GM18498 (cell line): ENCODE data around the gene PBRM1.
"Not testable (repeated sequence)": the region's sequence is repeated elsewhere in the genome, so short reads cannot be mapped to it uniquely, and the experiment has no call there.

Experiments
- ATAC-seq: cut with Tn5 transposase; IDR thresholded peaks from one replicate; pipeline ENCODE4 v1.9.1; 2021; ENCODE audit warnings: mild to moderate bottlenecking, moderate library complexity; ENCODE audit not compliant: unreplicated experiment

The PBRM1 gene

DNA sequence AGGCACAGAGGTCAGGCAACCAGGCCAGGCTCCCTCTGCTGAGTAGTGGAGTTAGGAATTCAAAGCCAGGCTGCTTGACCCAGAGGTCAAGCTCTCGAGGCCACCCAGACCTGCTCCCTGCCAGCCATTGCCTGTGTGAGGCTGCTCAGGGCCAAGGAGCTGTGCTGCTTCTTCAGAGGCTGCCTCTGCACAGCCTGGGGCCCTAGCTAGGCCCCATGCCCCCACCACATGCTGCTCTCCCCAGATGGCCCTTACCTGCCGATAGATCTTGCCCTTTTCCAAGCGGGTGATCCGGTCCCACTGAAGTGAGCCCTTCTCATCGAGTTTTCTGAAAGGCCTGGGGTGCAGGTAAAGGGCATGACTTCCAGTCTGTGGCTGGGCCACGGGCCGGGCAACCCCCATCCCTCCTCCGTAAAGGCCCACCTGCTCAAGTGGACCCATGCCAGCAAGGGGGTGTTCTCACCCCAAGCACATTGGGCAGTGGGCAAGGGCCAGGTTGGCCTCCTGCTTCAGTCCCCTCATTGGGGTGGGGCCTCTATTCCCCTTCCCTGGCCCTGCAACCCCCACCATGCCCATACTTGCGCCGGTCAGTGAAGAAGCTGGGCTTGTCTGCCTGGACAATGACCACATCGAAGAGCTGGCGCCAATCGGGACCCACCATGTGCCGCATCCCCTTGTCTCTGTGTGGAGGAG, 158.5 kb downstream of the PBRM1 start:
- no peak for ATAC-seq

DNA sequence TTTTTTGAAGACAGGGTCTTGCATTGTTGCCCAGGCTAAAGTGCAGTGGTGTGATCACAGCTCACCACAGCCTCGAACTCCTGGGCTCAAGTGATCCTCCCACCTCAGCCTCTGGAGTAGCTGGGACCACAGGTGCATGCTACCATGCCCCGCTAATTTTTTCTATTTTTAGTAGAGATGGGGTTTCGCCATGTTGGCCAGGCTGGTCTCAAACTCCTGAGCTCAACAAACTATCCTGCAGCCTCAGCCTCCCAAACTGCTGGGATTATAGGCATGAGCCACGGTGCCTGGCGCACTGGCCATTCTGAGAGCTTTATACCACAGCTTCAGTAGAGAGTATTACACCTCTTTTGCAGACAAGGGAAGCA, 159.1 kb downstream of the PBRM1 start:
- ATAC-seq = not testable (repeated sequence)

DNA sequence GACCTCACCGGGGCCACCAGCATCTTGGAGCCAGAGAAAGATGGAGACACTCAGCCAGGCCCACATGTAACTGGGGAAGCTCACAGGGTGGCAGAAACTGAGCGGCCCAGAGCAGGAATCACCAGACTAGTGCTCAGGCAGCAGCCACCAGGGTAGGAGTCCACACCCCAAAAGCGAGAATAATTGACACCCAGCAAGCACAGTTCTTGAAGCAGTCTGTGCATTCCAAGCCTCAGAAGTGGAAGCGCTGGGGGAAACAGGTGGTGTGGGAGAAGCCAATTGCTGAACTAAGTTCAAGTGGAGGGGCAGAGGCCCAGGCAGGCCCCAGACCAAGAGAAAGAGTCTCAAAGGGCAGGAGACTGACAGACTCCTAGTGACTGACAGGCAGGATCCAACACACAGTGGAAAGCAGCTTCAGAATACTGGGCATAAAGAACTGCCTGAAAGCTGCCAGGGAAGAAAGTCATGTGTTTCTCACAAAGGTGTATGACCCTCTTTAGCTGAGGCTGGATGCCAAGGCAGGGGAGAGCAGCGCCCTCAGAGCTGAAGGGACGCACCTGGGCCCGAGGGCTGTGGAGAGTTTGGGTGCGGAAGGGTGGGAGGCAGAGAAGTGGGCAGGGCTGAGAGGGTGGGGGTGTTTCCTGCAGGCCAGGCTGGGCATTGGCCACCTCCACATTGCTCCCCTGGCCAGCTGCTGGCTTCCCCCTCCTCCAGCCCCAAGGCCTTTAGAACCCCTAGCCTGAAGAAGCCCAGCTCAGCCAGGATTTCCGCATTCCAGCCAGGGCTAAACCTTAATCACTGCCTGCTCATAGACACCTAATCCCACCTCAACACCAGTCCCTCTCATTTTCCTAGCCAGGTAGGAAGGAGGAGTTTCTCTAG, 159.8 kb downstream of the PBRM1 start:
- no peak for ATAC-seq

DNA sequence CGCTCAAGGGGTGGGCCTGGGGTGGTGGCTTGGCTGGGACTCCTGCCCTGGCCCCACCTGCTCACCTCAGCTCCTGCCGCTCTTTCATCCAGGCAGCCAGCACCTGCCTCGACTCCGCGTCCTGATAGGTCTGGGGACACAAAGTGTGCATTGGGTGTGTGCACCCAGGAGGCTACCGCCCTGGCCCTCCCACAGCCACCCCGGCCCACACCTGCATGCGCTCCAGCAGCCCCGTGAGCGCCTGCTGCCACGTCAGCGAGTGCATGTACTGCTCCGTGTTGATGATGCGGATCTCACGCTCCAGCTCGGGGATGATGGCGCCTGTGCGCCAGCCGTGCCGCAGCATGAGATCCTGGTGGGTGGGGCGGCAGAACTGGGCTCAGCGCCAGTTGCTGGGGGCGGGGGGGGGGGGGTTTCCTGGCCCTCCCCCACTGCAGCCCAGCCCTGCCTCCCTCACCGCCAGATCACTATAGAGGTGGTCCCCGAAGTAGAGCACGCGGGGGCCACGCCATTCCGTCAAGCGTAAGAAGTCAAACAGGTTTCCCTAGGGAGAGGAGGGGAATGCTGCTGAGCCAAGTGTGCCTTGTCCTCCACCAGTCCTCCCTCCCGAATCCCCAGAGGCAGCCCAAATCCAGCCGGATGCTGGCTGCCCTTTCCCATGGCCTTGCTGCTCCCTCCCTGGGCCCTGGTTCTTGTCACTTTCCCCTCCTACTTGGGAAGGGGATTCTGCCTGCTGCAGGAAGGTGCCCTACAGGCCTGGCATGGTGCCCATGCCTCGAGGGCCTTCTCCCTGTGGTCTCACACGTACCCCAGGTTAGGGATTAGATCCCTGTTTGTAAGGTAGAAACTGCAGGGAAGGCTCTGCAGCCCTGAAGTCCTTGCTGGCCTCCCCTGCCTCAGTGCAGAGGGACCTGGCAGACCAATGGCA, 160.7 kb downstream of the PBRM1 start:
- ATAC-seq = no peak

DNA sequence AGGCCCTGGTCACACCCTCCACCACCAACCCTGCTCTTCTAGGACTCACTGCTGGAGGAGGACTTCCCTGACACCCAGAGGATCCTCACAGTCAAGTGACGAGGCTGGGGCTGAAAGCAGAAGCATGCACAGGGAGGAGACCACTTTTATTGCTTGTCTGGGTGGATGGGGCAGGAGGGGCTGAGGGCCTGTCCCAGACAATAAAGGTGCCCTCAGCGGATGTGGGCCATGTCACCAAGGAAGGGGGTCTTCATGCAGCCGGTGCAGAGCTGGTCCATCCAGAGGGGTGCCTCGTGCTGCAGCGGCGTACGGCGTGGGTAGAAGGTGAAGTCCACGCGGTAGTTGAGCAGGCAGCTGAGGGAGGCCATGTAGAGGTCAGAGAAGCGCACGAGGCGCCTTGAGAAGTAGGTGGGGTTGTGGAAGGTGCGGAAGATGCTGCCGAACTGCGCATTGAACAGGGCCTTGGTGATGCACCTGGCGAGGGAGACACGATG, 161.4 kb downstream of the PBRM1 start:
- ATAC-seq = no peak

DNA sequence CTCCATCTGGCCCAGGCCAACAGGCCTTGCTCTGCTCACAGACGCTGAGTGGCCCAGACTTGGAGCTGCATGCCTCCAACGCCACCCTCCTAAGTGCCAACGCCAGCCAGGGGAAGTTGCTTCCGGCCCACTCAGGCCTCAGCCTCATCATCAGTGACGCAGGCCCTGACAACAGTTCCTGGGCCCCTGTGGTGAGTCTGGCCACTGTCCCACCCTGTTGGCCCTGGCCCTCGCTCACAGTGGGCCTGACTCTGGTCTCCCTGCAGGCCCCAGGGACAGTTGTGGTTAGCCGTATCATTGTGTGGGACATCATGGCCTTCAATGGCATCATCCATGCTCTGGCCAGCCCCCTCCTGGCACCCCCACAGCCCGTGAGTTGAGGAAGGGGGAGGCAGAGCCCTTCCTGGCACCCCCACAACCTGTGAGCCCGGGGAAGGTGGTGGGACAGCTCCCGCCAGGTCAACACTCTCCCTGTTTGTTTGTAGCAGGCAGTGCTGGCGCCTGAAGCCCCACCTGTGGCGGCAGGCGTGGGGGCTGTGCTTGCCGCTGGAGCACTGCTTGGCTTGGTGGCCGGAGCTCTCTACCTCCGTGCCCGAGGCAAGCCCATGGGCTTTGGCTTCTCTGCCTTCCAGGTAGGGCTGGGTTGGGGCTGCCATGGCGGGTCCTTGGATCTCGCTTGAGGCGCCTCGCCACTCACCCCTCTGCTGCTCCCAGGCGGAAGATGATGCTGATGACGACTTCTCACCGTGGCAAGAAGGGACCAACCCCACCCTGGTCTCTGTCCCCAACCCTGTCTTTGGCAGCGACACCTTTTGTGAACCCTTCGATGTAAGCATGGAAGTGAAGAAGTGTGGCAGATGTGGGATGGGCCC, 162.1 kb downstream of the PBRM1 start:
- no peak for ATAC-seq

DNA sequence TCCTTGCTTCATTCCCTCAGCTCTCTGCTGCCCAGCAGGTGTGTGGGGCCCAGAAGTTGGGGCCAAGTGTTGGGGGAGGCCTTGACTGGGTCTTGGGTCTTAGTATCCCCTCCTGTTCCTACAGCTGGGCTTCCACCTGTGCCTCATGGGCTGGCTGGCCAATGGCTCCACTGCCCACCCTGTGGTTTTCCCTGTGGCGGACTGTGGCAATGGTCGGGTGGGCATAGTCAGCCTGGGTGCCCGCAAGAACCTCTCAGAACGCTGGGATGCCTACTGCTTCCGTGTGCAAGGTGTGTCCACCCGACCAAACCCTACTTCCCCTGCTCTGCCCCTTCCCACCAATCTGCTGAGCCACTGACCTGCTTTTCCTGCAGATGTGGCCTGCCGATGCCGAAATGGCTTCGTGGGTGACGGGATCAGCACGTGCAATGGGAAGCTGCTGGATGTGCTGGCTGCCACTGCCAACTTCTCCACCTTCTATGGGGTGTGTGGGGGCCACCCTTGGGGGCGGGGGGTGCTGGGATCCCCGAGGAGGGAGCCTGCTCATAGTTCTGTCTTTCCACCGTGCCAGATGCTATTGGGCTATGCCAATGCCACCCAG, 163.0 kb downstream of the PBRM1 start:
- ATAC-seq = no peak

DNA sequence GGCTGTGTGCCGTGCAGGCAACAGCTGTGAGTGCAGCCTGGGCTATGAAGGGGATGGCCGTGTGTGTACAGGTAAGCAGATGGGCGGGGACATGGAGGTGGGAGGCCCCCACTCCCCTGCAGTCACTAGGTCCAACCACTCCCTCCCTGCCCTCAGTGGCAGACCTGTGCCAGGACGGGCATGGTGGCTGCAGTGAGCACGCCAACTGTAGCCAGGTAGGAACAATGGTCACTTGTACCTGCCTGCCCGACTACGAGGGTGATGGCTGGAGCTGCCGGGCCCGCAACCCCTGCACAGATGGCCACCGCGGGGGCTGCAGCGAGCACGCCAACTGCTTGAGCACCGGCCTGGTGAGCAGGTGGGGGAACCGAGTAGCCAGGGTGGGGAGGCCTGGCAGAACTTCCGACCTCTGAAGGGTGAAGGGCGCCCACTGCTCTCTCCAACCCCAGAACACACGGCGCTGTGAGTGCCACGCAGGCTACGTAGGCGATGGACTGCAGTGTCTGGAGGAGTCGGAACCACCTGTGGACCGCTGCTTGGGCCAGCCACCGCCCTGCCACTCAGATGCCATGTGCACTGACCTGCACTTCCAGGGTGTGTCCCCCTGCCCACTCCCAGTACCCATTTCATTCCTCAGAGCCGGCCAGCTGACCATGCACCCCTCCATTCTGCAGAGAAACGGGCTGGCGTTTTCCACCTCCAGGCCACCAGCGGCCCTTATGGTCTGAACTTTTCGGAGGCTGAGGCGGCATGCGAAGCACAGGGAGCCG, 163.6 kb downstream of the PBRM1 start:
- ATAC-seq = no peak

DNA sequence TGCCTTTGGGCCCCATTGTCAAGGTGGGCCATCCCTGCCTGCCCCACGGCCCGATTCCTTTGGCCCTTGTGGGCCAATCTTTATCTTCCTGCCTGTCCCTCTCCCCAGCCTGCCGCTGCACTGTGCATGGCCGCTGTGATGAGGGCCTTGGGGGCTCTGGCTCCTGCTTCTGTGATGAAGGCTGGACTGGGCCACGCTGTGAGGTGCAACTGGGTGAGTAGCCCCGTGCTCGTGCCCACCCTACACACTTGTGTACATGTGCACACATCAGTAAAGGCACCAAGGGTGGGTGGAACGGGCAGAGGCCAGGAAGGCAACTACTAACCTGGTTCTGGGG, 164.3 kb downstream of the PBRM1 start:
- ATAC-seq = no peak

DNA sequence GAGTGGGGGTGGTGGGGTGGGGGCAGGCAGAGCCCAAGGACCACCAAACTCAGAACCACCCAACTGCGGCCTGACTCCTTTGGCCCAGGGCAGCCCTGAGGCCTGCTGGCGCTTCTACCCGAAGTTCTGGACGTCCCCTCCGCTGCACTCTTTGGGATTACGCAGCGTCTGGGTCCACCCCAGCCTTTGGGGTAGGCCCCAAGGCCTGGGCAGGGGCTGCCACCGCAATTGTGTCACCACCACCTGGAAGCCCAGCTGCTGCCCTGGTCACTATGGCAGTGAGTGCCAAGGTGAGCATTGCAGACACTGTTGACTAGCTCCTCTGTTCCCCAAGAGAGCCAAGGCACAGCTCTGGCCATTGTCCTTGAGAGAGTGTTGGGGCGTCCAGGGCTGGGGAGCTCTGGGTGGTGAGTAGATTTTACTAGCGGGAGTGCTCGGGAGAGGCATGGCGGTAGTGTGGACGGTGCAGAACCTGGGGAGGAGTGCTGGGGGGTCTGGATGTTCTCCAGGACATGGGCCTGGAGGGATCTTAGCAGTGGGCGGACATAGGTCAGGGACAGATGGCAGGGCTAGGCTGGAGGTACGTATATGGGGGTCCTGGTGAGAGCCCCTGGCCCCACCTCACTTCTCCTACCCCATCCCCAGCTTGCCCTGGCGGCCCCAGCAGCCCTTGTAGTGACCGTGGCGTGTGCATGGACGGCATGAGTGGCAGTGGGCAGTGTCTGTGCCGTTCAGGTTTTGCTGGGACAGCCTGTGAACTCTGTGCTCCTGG, 164.8 kb downstream of the PBRM1 start:
- ATAC-seq = no peak

DNA sequence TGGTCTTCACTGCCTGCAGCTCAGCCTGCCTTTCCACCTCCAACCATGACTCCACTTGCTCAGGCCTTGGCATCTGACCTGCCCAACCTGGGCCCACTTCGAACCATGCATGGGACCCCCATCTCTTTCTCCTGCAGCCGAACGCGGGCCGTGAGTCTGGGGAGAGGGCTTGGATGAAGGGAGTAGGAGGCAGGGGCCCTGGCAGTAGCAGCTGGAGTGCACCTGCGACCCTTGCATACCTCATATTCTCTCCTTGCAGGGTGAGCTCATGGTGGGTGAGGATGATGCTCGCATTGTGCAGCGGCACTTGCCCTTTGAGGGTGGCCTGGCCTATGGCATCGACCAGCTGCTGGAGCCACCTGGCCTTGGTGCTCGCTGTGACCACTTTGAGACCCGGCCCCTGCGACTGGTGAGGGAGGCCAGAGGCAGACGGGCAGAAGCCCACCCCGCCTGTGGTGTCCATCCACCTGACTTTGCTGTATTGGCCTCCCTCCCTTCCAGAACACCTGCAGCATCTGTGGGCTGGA, 165.5 kb downstream of the PBRM1 start:
- ATAC-seq = no peak

DNA sequence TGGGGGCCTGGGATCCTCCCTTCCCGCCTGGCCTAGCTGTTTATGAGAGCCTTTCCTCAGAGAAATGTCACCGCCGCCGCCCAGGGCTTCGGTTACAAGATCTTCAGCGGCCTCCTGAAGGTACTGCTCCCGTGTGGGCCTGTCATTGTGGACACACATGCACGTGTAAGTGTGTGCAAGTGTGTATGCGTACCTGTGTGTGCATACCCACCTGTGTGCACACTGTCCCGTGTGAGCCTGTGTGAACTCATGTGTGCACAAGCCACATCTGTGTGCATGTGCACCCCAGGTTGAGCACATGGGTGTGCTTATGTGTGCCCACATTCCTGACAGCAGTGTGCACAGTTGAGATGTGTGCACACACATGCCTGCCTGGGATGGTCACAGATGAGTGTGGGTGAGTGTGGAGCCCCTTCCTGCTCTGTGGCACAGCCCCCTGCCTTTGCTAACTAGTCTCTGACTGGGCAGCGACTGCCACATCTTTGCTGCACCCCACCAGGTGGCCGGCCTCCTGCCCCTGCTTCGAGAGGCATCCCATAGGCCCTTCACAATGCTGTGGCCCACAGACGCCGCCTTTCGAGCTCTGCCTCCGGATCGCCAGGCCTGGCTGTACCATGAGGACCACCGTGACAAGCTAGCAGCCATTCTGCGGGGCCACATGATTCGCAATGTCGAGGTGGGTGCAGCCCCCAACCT, 166.1 kb downstream of the PBRM1 start:
- no peak for ATAC-seq

DNA sequence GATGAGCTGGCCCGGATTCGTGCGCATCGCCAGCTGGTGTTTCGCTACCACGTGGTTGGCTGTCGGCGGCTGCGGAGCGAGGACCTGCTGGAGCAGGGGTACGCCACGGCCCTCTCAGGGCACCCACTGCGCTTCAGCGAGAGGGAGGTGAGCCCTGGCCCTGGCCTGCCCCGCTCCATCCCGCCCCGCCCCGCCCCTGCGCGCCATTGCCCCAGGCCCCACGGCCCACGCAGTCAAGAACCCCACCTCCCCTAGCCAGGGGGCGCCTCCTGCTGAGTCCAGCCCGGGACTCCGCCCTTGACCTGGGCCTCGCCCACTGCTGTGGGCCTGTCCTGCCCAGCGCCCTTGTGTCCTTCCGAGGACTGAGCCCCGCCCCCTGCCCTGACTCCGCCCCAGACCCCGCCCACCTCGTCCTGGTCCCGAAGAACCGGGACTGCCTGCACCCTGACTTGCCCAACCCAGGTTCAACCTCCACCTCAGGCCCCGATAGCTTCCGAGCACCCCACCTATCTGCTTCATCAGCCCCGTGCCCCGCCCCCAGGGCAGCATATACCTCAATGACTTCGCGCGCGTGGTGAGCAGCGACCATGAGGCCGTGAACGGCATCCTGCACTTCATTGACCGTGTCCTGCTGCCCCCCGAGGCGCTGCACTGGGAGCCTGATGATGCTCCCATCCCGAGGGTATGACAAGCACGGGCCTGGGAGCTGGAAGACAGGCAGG, 166.8 kb downstream of the PBRM1 start:
- no peak for ATAC-seq

DNA sequence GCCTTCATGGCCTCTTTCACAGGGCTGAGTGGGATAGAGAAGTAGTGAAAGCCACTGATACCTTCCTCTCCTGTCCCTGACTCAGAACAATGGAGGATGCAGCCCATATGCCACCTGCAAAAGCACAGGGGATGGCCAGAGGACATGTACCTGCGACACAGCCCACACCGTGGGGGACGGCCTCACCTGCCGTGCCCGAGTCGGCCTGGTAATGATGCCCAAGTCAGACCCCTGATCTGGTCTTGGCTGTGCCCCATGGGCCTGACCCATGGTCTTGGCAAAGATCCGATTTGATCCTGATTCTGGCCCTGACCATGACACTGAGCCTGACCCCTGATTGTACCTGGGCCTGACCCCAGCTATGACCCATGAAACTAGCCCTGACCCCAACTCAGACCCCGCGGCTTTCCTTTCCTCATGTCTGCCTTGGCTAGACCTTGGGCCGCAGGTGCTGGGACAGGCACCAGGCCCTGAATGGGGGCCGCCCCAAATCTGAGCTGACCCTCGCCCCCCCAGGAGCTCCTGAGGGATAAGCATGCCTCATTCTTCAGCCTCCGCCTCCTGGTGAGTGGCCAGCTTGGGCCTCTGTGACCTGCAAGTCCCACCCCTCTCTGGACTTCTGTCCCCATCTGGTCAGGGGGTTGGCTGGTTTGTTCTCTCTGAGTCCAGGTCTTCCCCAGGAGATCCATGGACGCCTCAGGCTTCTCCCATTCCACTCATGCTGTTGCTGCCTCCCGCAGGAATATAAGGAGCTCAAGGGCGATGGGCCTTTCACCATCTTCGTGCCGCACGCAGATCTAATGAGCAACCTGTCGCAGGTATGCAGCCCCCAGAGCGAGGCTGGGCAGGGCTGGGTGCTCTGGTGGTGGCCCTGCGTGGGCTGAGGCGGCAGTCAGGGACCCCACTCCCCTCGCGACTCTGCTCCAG, 167.7 kb downstream of the PBRM1 start:
- ATAC-seq = no peak

DNA sequence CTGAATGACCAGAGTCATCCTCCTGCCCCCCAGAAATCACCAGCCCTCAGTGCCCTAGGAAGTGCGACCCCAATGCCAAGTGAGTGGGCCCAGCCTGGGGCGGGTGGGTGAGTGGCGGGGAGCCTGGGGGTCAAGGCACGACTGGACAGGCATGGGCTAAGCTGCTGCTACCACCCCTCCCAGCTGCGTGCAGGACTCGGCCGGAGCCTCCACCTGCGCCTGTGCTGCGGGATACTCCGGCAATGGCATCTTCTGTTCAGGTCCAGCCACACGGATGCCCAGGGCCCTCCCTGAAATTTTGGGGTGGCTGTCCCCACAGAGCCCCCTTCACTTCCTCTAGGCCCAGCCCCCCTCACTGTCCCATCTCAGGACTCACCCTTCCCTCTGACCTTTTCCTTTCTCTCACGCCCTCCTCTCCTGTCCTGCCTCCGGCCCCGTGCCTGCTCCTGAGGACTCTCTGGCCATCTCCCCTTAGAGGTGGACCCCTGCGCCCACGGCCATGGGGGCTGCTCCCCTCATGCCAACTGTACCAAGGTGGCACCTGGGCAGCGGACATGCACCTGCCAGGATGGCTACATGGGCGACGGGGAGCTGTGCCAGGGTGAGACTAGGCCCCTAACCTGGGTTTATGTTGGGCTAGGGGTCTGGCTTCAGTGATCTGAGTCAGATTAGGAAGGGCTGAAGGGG, 169.1 kb downstream of the PBRM1 start:
- ATAC-seq = no peak
